IMR-90 (cell line): ENCODE results near the gene ZBTB8OS. TPM values are rescaled to one million over a fixed set of nuclear protein-coding genes. Genes with fewer than 3 reads are reported as not detected.

Source experiments
- ATAC-seq: fragments of 200-7000 bp; cut with Tn5 transposase; 2 replicates; pipeline ENCODE4 v1.9.1; 2020; ENCODE audit warnings: low read depth, mild to moderate bottlenecking, moderate library complexity
- BruUV-seq: library from RNA; stranded (reverse); fragments of 400-500 nt; replicated peaks from 2 replicates; lab custom pipeline; 2021; lab: Mats Ljungman, UMichigan
- CTCF ChIA-PET: fragments of 300-600 bp; formaldehyde crosslinking; extraction: SDS; loops from one replicate; lab custom pipeline; 2021; ENCODE audit warnings: antibody characterized with exemption; lab: Yijun Ruan, JAX
- POLR2A ChIA-PET: fragments of 300-600 bp; sonication (Branson Sonifier 250); formaldehyde crosslinking; loops from one replicate; lab custom pipeline; 2022; ENCODE audit warnings: antibody characterized with exemption; ENCODE audit not compliant: unreplicated experiment; lab: Charles Lee
- DNase-seq: peaks from one replicate; pipeline ENCODE4 v3.0.0; 2013
- H2AFZ ChIP-seq: replicated peaks from 2 replicates; pipeline ENCODE3; 2013; ENCODE audit warnings: low read length, mild to moderate bottlenecking; ENCODE audit not compliant: poor library complexity
- H2AK5ac ChIP-seq: 2 replicates; pipeline ENCODE4 v1.6.1; 2013; ENCODE audit warnings: low read depth, low read length, inconsistent platforms
- H2AK9ac ChIP-seq: replicated peaks from 2 replicates; pipeline ENCODE3; 2013; ENCODE audit warnings: mild to moderate bottlenecking, low read depth, low read length, moderate library complexity; ENCODE audit not compliant: poor library complexity
- H2BK120ac ChIP-seq: 2 replicates; pipeline ENCODE4 v1.6.1; 2013; ENCODE audit warnings: low read depth, low read length, inconsistent platforms
- H2BK15ac ChIP-seq: 3 replicates; pipeline ENCODE4 v1.6.1; 2013; ENCODE audit warnings: low read depth, low read length, inconsistent platforms
- H2BK20ac ChIP-seq: 2 replicates; pipeline ENCODE4 v1.6.1; 2013; ENCODE audit warnings: low read depth, mild to moderate bottlenecking, inconsistent platforms, low read length, moderate library complexity
- H2BK5ac ChIP-seq: 2 replicates; pipeline ENCODE4 v1.6.1; 2013; ENCODE audit warnings: mild to moderate bottlenecking, low read depth, low read length, inconsistent platforms; ENCODE audit not compliant: poor library complexity, severe bottlenecking
- H3K14ac ChIP-seq: replicated peaks from 2 replicates; pipeline ENCODE4 v1.6.1; 2013; ENCODE audit warnings: low read depth, low read length, inconsistent platforms
- H3K18ac ChIP-seq: 2 replicates; pipeline ENCODE4 v1.6.1; 2013; ENCODE audit warnings: low read depth, low read length, control low read depth
- H3K23ac ChIP-seq: 2 replicates; pipeline ENCODE4 v1.6.1; 2013; ENCODE audit warnings: low read depth, low read length, inconsistent platforms
- H3K27ac ChIP-seq: 2 replicates; pipeline ENCODE4 v1.5.1; 2013; ENCODE audit warnings: mild to moderate bottlenecking, control low read depth, low read length; ENCODE audit not compliant: insufficient read depth
- H3K27me3 ChIP-seq: 2 replicates; pipeline ENCODE4 v1.6.1; 2013; ENCODE audit warnings: low read length; ENCODE audit not compliant: control insufficient read depth, insufficient read depth
- H3K36me3 ChIP-seq: 2 replicates; pipeline ENCODE4 v1.6.1; 2013; ENCODE audit warnings: low read length, mixed read lengths; ENCODE audit not compliant: control insufficient read depth, insufficient read depth
- H3K4ac ChIP-seq: 2 replicates; pipeline ENCODE4 v1.6.1; 2013; ENCODE audit warnings: low read depth, low read length, inconsistent platforms
- H3K4me1 ChIP-seq: 2 replicates; pipeline ENCODE4 v1.6.1; 2013; ENCODE audit warnings: low read length, mixed read lengths; ENCODE audit not compliant: control insufficient read depth, insufficient read depth
- H3K4me2 ChIP-seq: 2 replicates; pipeline ENCODE4 v1.6.1; 2013; ENCODE audit warnings: low read depth, mild to moderate bottlenecking, control low read depth, low read length, moderate library complexity
- H3K4me3 ChIP-seq: 2 replicates; pipeline ENCODE4 v1.5.1; 2013; ENCODE audit warnings: low read depth, mild to moderate bottlenecking, control low read depth, low read length, moderate library complexity; ENCODE audit not compliant: insufficient read depth
- H3K56ac ChIP-seq: 2 replicates; pipeline ENCODE4 v1.6.1; 2013; ENCODE audit warnings: low read length, inconsistent platforms; ENCODE audit not compliant: insufficient read depth; ENCODE audit errors: extremely low read depth
- H3K79me1 ChIP-seq, 2 experiments: 2 replicates each; pipeline ENCODE4 v1.6.1; 2013; ENCODE audit warnings: low read length in 2 of 2, inconsistent platforms in 1 of 2, low read depth in 1 of 2
- H3K9ac ChIP-seq: 2 replicates; pipeline ENCODE4 v1.6.1; 2013; ENCODE audit warnings: low read depth, low read length, control low read depth
- H3K9me1 ChIP-seq: 2 replicates; pipeline ENCODE4 v1.6.1; 2013; ENCODE audit warnings: low read length, inconsistent platforms; ENCODE audit not compliant: insufficient read depth
- H3K9me3 ChIP-seq: 2 replicates; pipeline ENCODE4 v1.6.1; 2013; ENCODE audit warnings: low read length; ENCODE audit not compliant: control insufficient read depth, insufficient read depth
- H4K20me1 ChIP-seq: 2 replicates; pipeline ENCODE4 v1.6.1; 2013; ENCODE audit warnings: low read length, inconsistent platforms; ENCODE audit not compliant: insufficient read depth
- H4K5ac ChIP-seq: 2 replicates; pipeline ENCODE4 v1.6.1; 2013; ENCODE audit warnings: mild to moderate bottlenecking, low read depth, low read length, control low read depth
- H4K8ac ChIP-seq, 2 experiments: 2 replicates each; pipeline ENCODE4 v1.6.1; 2013; ENCODE audit warnings: low read depth in 2 of 2, low read length in 2 of 2, control low read depth in 1 of 2, inconsistent platforms in 1 of 2
- H4K91ac ChIP-seq: 2 replicates; pipeline ENCODE4 v1.6.1; 2013; ENCODE audit warnings: low read depth, low read length, inconsistent platforms; ENCODE audit not compliant: insufficient read depth
- BHLHE40 ChIP-seq: fragments of 150-350 bp; IDR thresholded peaks from 2 replicates; pipeline ENCODE4 v1.6.1; 2016; ENCODE audit warnings: mild to moderate bottlenecking, low read depth, low read length
- CEBPB ChIP-seq: IDR thresholded peaks from 2 replicates; pipeline ENCODE4 v1.6.1; 2012; ENCODE audit warnings: low read depth, low read length, improper control_type of control experiment
- CHD1 ChIP-seq: IDR thresholded peaks from 2 replicates; pipeline ENCODE4 v1.6.1; 2012; ENCODE audit warnings: low read depth, low read length, improper control_type of control experiment
- FOS ChIP-seq: fragments of 150-350 bp; IDR thresholded peaks from 2 replicates; pipeline ENCODE4 v1.6.1; 2016; ENCODE audit warnings: low read depth, low read length
- MAFK ChIP-seq: IDR thresholded peaks from 2 replicates; pipeline ENCODE4 v1.6.1; 2012; ENCODE audit warnings: low read depth, low read length, improper control_type of control experiment
- MAZ ChIP-seq: IDR thresholded peaks from 2 replicates; pipeline ENCODE4 v1.6.1; 2012; ENCODE audit warnings: low read depth, mild to moderate bottlenecking, low read length, improper control_type of control experiment, moderate library complexity, borderline replicate concordance
- MXI1 ChIP-seq: IDR thresholded peaks from 2 replicates; pipeline ENCODE4 v1.6.1; 2012; ENCODE audit warnings: low read depth, mild to moderate bottlenecking, low read length, moderate library complexity, borderline replicate concordance
- NFE2L2 ChIP-seq: fragments of 150-350 bp; IDR thresholded peaks from 2 replicates; pipeline ENCODE4 v1.6.1; 2016; ENCODE audit warnings: low read depth, mild to moderate bottlenecking, low read length
- POLR2A ChIP-seq: IDR thresholded peaks from 2 replicates; pipeline ENCODE4 v1.6.1; 2012; ENCODE audit warnings: mild to moderate bottlenecking, low read depth, low read length
- RAD21 ChIP-seq: IDR thresholded peaks from 2 replicates; pipeline ENCODE4 v1.6.1; 2012; ENCODE audit warnings: low read length, improper control_type of control experiment
- RCOR1 ChIP-seq: IDR thresholded peaks from 2 replicates; pipeline ENCODE4 v1.6.1; 2012; ENCODE audit warnings: mild to moderate bottlenecking, low read length, improper control_type of control experiment; ENCODE audit not compliant: insufficient replicate concordance
- RFX5 ChIP-seq: IDR thresholded peaks from 2 replicates; pipeline ENCODE4 v1.8.0; 2012; ENCODE audit warnings: low read depth, mild to moderate bottlenecking, low read length, moderate library complexity
- SMC3 ChIP-seq: fragments of 150-350 bp; IDR thresholded peaks from 2 replicates; pipeline ENCODE4 v1.6.1; 2016; ENCODE audit warnings: low read depth, mild to moderate bottlenecking, antibody characterized with exemption, low read length, moderate library complexity
- WGBS, 2 experiments: methylation state at CpG; one replicate each; pipeline versions ENCODE4 v1.1.5 to v1.1.7; 2013; ENCODE audit warnings: missing lambda C conversion rate in 2 of 2; ENCODE audit not compliant: insufficient read length in 1 of 2; ENCODE audit errors: extremely low coverage in 2 of 2; 5-methylcytosine and 5-hydroxymethylcytosine counted together
- dilution Hi-C: fragments of 300-500 bp; cut with HindIII; formaldehyde crosslinking; loops from one replicate; pipeline ENCODE4 v1.14.3; 2018; ENCODE audit warnings: low sequenced_read_pairs; ENCODE audit not compliant: unreplicated experiment
- in situ Hi-C: fragments of 300-500 bp; cut with MboI; formaldehyde crosslinking; loops from 3 replicates; pipeline ENCODE4 v1.14.3; 2019; ENCODE audit warnings: low sequenced_read_pairs, inconsistent platforms, mixed read lengths
- intact Hi-C: fragments of 100-400 bp; cut with micrococcal nuclease; formaldehyde crosslinking; loops from 2 replicates; pipeline ENCODE4 v1.10.0; 2022
- polyA plus RNA-seq, 3 experiments: library from polyadenylated mRNA; depleted of rRNA; stranded (reverse); fragments of >200 nt; gene quantifications; 2 replicates each; pipeline ENCODE4 v1.2.3, GENCODE V29; 2012; ENCODE audit warnings: low replicate concordance in 1 of 3
- total RNA-seq: library from RNA; depleted of rRNA; stranded (reverse); fragments of >200 nt; gene quantifications from 2 replicates; pipeline ENCODE4 v1.2.3, GENCODE V29; 2012
- TF ChIP-seq, protein P1 (sequence below): conservative IDR thresholded peaks from 2 replicates; pipeline ENCODE4 v1.5.1; 2012; ENCODE audit warnings: mild to moderate bottlenecking, low read depth, low read length, improper control_type of control experiment
- TF ChIP-seq, protein P2 (sequence below): fragments of 150-350 bp; IDR thresholded peaks from 2 replicates; pipeline ENCODE4 v1.6.1; 2016; ENCODE audit warnings: low read depth, mild to moderate bottlenecking, low read length, moderate library complexity, borderline replicate concordance
- TF ChIP-seq, protein P3 (sequence below): fragments of 150-350 bp; IDR thresholded peaks from 2 replicates; pipeline ENCODE4 v1.6.1; 2017; ENCODE audit warnings: mild to moderate bottlenecking, antibody characterized with exemption, low read length, low read depth

Gene ZBTB8OS
- total and polyA plus RNA-seq, 2 of the 4 experiments (the other 2 are of a cell fraction) = 31.0 to 43.5 TPM

DNA sequence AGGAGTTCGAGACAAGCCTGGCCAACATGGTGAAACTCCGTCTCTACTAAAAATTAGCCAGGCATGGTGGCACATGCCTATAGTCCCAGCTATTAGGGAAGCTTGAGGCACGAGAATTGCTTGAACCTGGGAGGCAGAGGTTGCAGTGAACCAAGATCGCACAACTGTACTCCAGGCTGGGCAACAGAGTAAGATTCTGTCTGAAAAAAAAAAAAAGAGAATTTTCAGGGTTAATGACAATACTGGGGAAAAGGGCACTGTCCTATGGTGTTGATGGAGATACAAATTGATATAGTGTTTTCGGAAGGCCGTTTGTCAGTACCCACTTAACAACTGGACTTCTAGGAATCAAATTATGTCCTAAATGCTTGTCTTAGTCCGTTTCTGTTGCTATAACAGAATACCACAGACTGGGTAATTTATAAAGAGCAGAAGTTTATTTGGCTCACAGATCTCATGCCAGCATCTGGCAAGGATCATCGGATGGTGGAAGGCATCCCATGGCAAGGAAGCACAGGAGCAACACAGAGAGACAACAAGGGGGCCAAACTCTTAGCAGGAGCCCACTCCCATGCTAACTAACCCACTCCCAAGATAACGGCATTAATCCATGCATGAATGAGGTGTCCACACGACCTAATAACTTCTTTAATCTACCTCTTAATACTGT lies 69.9 kb downstream of the ZBTB8OS start:
- DNase-seq (no peak), ATAC-seq (no peak)
- no peak overlapping the region for H3K9ac ChIP-seq
- no peaks in the 10 kb centered on the region for H3K9me3 ChIP-seq
- ChIA-PET CTCF (no interaction called here), POLR2A (no interaction called here)
- no peak overlapping the region for H3K4me3 ChIP-seq
- no peaks in the 10 kb centered on the region for H3K27me3 ChIP-seq
- no peak overlapping the region for H4K5ac ChIP-seq
- H3K27ac ChIP-seq = no peak overlapping the region
- H4K20me1 ChIP-seq = peaks cover 3% of the 10 kb centered on the region; the same call in 1 of the 2 replicates
- H2AK9ac ChIP-seq = no peak overlapping the region
- H2AK5ac ChIP-seq = no peak overlapping the region
- BruUV-seq = no TSS peak
- dilution Hi-C loops = no loop called here
- H4K8ac ChIP-seq = no peak overlapping the region
- no peak overlapping the region for H3K56ac ChIP-seq
- no peak overlapping the region for H2BK15ac ChIP-seq
- no peak overlapping the region for H3K18ac ChIP-seq
- H2BK5ac ChIP-seq = no peak overlapping the region
- no peak overlapping the region for H3K4me2 ChIP-seq
- H3K4me1 ChIP-seq = no peaks in the 10 kb centered on the region
- no peak overlapping the region for H3K14ac ChIP-seq
- H3K23ac ChIP-seq = no peak overlapping the region
- no peaks in the 10 kb centered on the region for H3K36me3 ChIP-seq
- H3K79me1 ChIP-seq = peaks cover 0 to 3% of the 10 kb centered on the region in 2 experiments; a peak in 1 of 4 replicates
- intact Hi-C loops = no loop called here
- in situ Hi-C loops = no loop called here
- no peaks in the 10 kb centered on the region for H3K9me1 ChIP-seq
- H2BK120ac ChIP-seq = no peak overlapping the region
- H2BK20ac ChIP-seq = no peak overlapping the region
- H3K4ac ChIP-seq = no peak overlapping the region
- TF ChIP-seq FOS = no peak
- TF ChIP-seq, protein P1, sequence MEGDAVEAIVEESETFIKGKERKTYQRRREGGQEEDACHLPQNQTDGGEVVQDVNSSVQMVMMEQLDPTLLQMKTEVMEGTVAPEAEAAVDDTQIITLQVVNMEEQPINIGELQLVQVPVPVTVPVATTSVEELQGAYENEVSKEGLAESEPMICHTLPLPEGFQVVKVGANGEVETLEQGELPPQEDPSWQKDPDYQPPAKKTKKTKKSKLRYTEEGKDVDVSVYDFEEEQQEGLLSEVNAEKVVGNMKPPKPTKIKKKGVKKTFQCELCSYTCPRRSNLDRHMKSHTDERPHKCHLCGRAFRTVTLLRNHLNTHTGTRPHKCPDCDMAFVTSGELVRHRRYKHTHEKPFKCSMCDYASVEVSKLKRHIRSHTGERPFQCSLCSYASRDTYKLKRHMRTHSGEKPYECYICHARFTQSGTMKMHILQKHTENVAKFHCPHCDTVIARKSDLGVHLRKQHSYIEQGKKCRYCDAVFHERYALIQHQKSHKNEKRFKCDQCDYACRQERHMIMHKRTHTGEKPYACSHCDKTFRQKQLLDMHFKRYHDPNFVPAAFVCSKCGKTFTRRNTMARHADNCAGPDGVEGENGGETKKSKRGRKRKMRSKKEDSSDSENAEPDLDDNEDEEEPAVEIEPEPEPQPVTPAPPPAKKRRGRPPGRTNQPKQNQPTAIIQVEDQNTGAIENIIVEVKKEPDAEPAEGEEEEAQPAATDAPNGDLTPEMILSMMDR = no peak
- no peak for TF ChIP-seq CHD1
- no peak for TF ChIP-seq MXI1
- TF ChIP-seq CEBPB = no peak
- no peak for TF ChIP-seq POLR2A
- no peak for TF ChIP-seq MAFK
- TF ChIP-seq RFX5 = no peak
- TF ChIP-seq, protein P2, sequence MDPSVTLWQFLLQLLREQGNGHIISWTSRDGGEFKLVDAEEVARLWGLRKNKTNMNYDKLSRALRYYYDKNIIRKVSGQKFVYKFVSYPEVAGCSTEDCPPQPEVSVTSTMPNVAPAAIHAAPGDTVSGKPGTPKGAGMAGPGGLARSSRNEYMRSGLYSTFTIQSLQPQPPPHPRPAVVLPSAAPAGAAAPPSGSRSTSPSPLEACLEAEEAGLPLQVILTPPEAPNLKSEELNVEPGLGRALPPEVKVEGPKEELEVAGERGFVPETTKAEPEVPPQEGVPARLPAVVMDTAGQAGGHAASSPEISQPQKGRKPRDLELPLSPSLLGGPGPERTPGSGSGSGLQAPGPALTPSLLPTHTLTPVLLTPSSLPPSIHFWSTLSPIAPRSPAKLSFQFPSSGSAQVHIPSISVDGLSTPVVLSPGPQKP = no peak
- no peak for TF ChIP-seq SMC3
- TF ChIP-seq BHLHE40 = no peak
- no peak for TF ChIP-seq RAD21
- TF ChIP-seq, protein P3, sequence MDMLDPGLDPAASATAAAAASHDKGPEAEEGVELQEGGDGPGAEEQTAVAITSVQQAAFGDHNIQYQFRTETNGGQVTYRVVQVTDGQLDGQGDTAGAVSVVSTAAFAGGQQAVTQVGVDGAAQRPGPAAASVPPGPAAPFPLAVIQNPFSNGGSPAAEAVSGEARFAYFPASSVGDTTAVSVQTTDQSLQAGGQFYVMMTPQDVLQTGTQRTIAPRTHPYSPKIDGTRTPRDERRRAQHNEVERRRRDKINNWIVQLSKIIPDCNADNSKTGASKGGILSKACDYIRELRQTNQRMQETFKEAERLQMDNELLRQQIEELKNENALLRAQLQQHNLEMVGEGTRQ = no peak
- no peak for TF ChIP-seq MAZ
- TF ChIP-seq RCOR1 = no peak
- no peak for TF ChIP-seq NFE2L2
- no peak overlapping the region for H4K91ac ChIP-seq
- H2AFZ ChIP-seq = no peak overlapping the region
- WGBS, 2 experiments = 93% methylated on average over 3 of the region's 10 CpGs; no CpG with 5 or more reads in 1 of the 2 experiments
